MCF 10A (cell line): Measurements from ENCODE around the gene TFDP3. TPM values are rescaled to one million over a fixed set of nuclear protein-coding genes. Genes with fewer than 3 reads are reported as not detected.

ENCODE experiments used
- BruUV-seq: library from RNA; stranded (reverse); fragments of 400-500 nt; replicated peaks from 2 replicates; lab custom pipeline; 2021; lab: Mats Ljungman, UMichigan
- CTCF ChIA-PET: fragments of 300-600 bp; sonication (Branson Sonifier 250); formaldehyde crosslinking; extraction: SDS; loops from one replicate; lab custom pipeline; 2021; ENCODE audit warnings: antibody characterized with exemption, inconsistent platforms; lab: Yijun Ruan, JAX
- POLR2A ChIA-PET: fragments of 300-600, 350-650 bp; sonication (Branson Sonifier 250); formaldehyde crosslinking; extraction: SDS; loops from one replicate; lab custom pipeline; 2020; ENCODE audit warnings: antibody characterized with exemption, inconsistent platforms; lab: Yijun Ruan, JAX
- DNase-seq: peaks from one replicate; pipeline ENCODE4 v3.0.0-alpha.2; 2018; ENCODE audit not compliant: unreplicated experiment
- H3K27ac Mint-ChIP-seq: one replicate; pipeline ENCODE4 v1.8.0; 2022; ENCODE audit warnings: mild to moderate bottlenecking, low read depth, mixed read lengths; ENCODE audit not compliant: unreplicated experiment
- H3K27me3 Mint-ChIP-seq: one replicate; pipeline ENCODE4 v1.8.0; 2022; ENCODE audit warnings: mixed read lengths; ENCODE audit not compliant: insufficient read depth, unreplicated experiment
- H3K36me3 Mint-ChIP-seq: one replicate; pipeline ENCODE4 v1.8.0; 2022; ENCODE audit warnings: mild to moderate bottlenecking, moderate library complexity, mixed read lengths; ENCODE audit not compliant: insufficient read depth, unreplicated experiment
- H3K4me1 Mint-ChIP-seq: one replicate; pipeline ENCODE4 v1.8.0; 2022; ENCODE audit warnings: mixed read lengths; ENCODE audit not compliant: insufficient read depth, unreplicated experiment
- H3K4me3 Mint-ChIP-seq: one replicate; pipeline ENCODE4 v1.8.0; 2022; ENCODE audit warnings: mild to moderate bottlenecking, moderate library complexity, mixed read lengths; ENCODE audit not compliant: unreplicated experiment
- H3K9me3 Mint-ChIP-seq: one replicate; pipeline ENCODE4 v1.8.0; 2022; ENCODE audit warnings: mixed read lengths; ENCODE audit not compliant: unreplicated experiment
- CTCF ChIP-seq: fragments of 200-600 bp; IDR thresholded peaks from one replicate; pipeline ENCODE4 v1.8.0; 2022; ENCODE audit warnings: antibody characterized with exemption, mild to moderate bottlenecking; ENCODE audit not compliant: unreplicated experiment
- intact Hi-C: fragments of 100-400 bp; cut with micrococcal nuclease; formaldehyde crosslinking; loops from 2 replicates; pipeline ENCODE4 v1.14.1; 2022
- total RNA-seq: library from RNA; stranded (reverse); gene quantifications from 2 replicates; pipeline ENCODE4 v1.2.3, GENCODE V29; 2022

TFDP3 gene
- total RNA-seq, 1 experiment from 2014 or later: not detected

- DNase-seq: no peak
- no TSS peak for BruUV-seq
- Mint-ChIP-seq H3K27ac (no peak overlapping the region), H3K4me1 (no peaks in the 10 kb centered on the region), H3K36me3 (no peaks in the 10 kb centered on the region), H3K4me3 (no peak overlapping the region), H3K27me3 (peaks cover 69% of the 10 kb centered on the region), H3K9me3 (no peaks in the 10 kb centered on the region)
- intact Hi-C loops: no loop called here
- ChIA-PET CTCF (interaction anchor here (1.2 to 1.4 kb wide), 2 partner anchors 14 to 139 kb away, joined by 3 to 4 read pairs; no protein-coding TSS in a partner anchor), POLR2A (no interaction called here)
- TF ChIP-seq CTCF: no peak
These were observed 33.0 kb downstream of the TFDP3 start for GRCh38 chrX:133185119-133185518.

- H3K36me3 Mint-ChIP-seq: peaks cover 6% of the 10 kb centered on the region
- H3K27me3 Mint-ChIP-seq: peaks cover 75% of the 10 kb centered on the region
- H3K9me3 Mint-ChIP-seq: no peaks in the 10 kb centered on the region
- no peak overlapping the region for H3K27ac Mint-ChIP-seq
- no peaks in the 10 kb centered on the region for H3K4me1 Mint-ChIP-seq
- DNase-seq: peak; percentile 16
- no TSS peak for BruUV-seq
- intact Hi-C loops: no loop called here
- POLR2A ChIA-PET: interaction anchor here (1.8 kb wide), 1 partner anchor 14 kb away, joined by 3 read pairs; no protein-coding TSS in a partner anchor
- CTCF ChIA-PET: no interaction called here
- no peak for TF ChIP-seq CTCF
- no peak overlapping the region for H3K4me3 Mint-ChIP-seq
These were observed 34.3 kb downstream of the TFDP3 start for GRCh38 chrX:133183806-133184205.

- CTCF ChIA-PET: interaction anchor here (1.1 to 1.7 kb wide), 4 partner anchors 9 to 544 kb away, joined by 3 to 5 read pairs (median 4); no protein-coding TSS in a partner anchor
- BruUV-seq: no TSS peak
- H3K27me3 Mint-ChIP-seq: peaks cover 80% of the 10 kb centered on the region
- no peaks in the 10 kb centered on the region for H3K9me3 Mint-ChIP-seq
- no peak overlapping the region for H3K27ac Mint-ChIP-seq
- H3K36me3 Mint-ChIP-seq: peaks cover 6% of the 10 kb centered on the region
- H3K4me3 Mint-ChIP-seq: no peak overlapping the region
- H3K4me1 Mint-ChIP-seq: no peaks in the 10 kb centered on the region
- DNase-seq: no peak
- TF ChIP-seq CTCF: no peak
- intact Hi-C loops: no loop called here
- POLR2A ChIA-PET: no interaction called here
These were observed 38.7 kb downstream of the TFDP3 start for GRCh38 chrX:133179500-133179899.

GRCh38 chrX:133177202-133177601 lies 41.0 kb downstream of the TFDP3 start:
- POLR2A ChIA-PET: no interaction called here
- no TSS peak for BruUV-seq
- no peak for DNase-seq
- Mint-ChIP-seq H3K4me3 (no peak overlapping the region), H3K36me3 (peaks cover 6% of the 10 kb centered on the region), H3K4me1 (no peaks in the 10 kb centered on the region), H3K9me3 (no peaks in the 10 kb centered on the region), H3K27me3 (peaks cover 81% of the 10 kb centered on the region), H3K27ac (no peak overlapping the region)
- TF ChIP-seq CTCF: no peak
- CTCF ChIA-PET: no interaction called here
- intact Hi-C loops: no loop called here
